ENCODE measurements around the gene RAB15.

RAB15 gene

GRCh38 chr14:65003394-65003793 lies 31.3 kb upstream of the RAB15 start:
- Histone ChIP-seq H3K36me3 (ENCODE audit: control insufficient read depth, insufficient read depth, low read length) (no peaks in the 10 kb centered on the region), H3K9me3 (ENCODE audit: control insufficient read depth, low read length) (no peaks in the 10 kb centered on the region), H3K79me2 (peaks cover 17% of the 10 kb centered on the region), H3K9ac (no peak overlapping the region), H3K4me2 (ENCODE audit: low read length) (no peak overlapping the region), H3K4me3 (ENCODE audit: low read depth, low read length) (no peak overlapping the region), H3K4me1 (peaks cover 4% of the 10 kb centered on the region), H3K27ac (no peak overlapping the region), H2AFZ (no peak overlapping the region), H3K27me3 (ENCODE audit: control insufficient read depth, insufficient read depth, low read length) (no peaks in the 10 kb centered on the region)
- TF ChIP-seq, protein P1, sequence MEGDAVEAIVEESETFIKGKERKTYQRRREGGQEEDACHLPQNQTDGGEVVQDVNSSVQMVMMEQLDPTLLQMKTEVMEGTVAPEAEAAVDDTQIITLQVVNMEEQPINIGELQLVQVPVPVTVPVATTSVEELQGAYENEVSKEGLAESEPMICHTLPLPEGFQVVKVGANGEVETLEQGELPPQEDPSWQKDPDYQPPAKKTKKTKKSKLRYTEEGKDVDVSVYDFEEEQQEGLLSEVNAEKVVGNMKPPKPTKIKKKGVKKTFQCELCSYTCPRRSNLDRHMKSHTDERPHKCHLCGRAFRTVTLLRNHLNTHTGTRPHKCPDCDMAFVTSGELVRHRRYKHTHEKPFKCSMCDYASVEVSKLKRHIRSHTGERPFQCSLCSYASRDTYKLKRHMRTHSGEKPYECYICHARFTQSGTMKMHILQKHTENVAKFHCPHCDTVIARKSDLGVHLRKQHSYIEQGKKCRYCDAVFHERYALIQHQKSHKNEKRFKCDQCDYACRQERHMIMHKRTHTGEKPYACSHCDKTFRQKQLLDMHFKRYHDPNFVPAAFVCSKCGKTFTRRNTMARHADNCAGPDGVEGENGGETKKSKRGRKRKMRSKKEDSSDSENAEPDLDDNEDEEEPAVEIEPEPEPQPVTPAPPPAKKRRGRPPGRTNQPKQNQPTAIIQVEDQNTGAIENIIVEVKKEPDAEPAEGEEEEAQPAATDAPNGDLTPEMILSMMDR (IDR thresholded peaks at IDR 0.05) = no peak

- Histone ChIP-seq H2AFZ (no peak overlapping the region), H3K27ac (no peak overlapping the region), H3K36me3 (ENCODE audit: control insufficient read depth, insufficient read depth, low read length) (no peaks in the 10 kb centered on the region), H3K79me2 (peaks cover 15% of the 10 kb centered on the region), H3K4me1 (peaks cover 4% of the 10 kb centered on the region), H3K4me2 (ENCODE audit: low read length) (no peak overlapping the region), H3K9me3 (ENCODE audit: control insufficient read depth, low read length) (no peaks in the 10 kb centered on the region), H3K27me3 (ENCODE audit: control insufficient read depth, insufficient read depth, low read length) (no peaks in the 10 kb centered on the region), H3K9ac (no peak overlapping the region), H3K4me3 (ENCODE audit: low read depth, low read length) (no peak overlapping the region)
- TF ChIP-seq, protein P1 (IDR thresholded peaks at IDR 0.05) = no peak
These were observed 30.6 kb upstream of the RAB15 start for GRCh38 chr14:65002586-65003210.

DNA sequence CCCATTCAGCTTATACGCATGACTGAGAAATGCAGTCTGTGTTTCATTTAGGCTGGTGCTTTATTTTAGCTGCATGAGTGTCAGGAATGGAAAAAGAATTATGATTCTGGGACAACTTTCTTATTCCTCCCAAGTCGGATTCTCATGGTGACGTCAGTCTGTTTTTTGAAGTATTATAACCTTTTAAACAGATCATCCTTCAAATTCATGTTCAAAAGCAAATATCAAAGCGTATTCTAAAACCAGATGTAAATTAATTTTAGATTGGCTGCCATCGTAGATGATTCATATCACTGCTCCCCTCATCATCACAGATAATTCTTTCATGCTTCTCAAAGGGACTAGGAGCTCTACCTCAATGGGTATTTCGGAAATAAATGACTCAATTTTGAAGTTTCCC lies 29.6 kb upstream of the RAB15 start:
- Histone ChIP-seq H3K9me3 (ENCODE audit: control insufficient read depth, low read length) (no peaks in the 10 kb centered on the region), H3K27me3 (ENCODE audit: control insufficient read depth, insufficient read depth, low read length) (no peaks in the 10 kb centered on the region), H3K36me3 (ENCODE audit: control insufficient read depth, insufficient read depth, low read length) (no peaks in the 10 kb centered on the region), H2AFZ (no peak overlapping the region), H3K27ac (no peak overlapping the region), H3K9ac (no peak overlapping the region), H3K4me2 (ENCODE audit: low read length) (no peak overlapping the region), H3K4me3 (ENCODE audit: low read depth, low read length) (no peak overlapping the region), H3K4me1 (peaks cover 4% of the 10 kb centered on the region), H3K79me2 (peaks cover 15% of the 10 kb centered on the region)
- TF ChIP-seq, protein P1 (IDR thresholded peaks at IDR 0.05) = no peak

DNA sequence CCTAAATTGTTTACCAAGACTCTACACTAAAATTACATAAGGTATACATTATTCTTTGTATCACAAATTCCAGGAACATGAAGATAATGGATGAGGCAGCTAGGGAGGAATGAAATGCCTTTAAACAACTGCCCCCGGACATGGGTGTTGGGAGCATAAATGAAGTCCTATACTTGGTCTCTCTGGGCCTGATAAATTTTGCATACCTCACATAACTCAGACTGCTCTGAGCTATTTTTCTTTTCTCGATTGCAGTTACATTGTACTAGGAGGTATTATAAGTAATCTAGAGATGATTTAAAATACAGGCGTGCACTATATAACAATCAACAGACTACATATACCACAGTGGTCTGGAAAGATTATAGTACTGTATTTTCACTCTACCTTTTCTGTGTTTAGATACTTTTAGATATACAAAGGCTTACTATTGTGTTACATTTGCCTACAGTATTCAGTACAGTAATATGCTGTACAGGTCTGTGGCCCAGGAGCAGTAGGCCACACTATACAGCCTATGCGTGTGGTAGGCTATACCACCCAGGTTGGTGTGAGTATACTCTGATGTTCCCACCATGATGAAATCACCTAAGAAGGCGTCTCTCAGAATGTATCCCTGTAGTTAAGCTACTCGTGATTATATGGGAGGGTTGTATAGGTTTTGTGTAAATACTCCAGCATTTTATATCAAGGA lies 28.9 kb upstream of the RAB15 start:
- H3K9me3 ChIP-seq (ENCODE audit: control insufficient read depth, low read length) = no peaks in the 10 kb centered on the region
- no peak overlapping the region for H3K4me2 ChIP-seq (ENCODE audit: low read length)
- TF ChIP-seq, protein P1 (IDR thresholded peaks at IDR 0.05) = no peak
- no peaks in the 10 kb centered on the region for H3K36me3 ChIP-seq (ENCODE audit: control insufficient read depth, insufficient read depth, low read length)
- peaks cover 4% of the 10 kb centered on the region for H3K4me1 ChIP-seq
- no peak overlapping the region for H3K9ac ChIP-seq
- peaks cover 15% of the 10 kb centered on the region for H3K79me2 ChIP-seq
- H3K27ac ChIP-seq = no peak overlapping the region
- H3K27me3 ChIP-seq (ENCODE audit: control insufficient read depth, insufficient read depth, low read length) = no peaks in the 10 kb centered on the region
- no peak overlapping the region for H2AFZ ChIP-seq
- no peak overlapping the region for H3K4me3 ChIP-seq (ENCODE audit: low read depth, low read length)

All from parathyroid adenoma (tissue), 2 donors.